Thyroid gland (tissue), 4 donors: ENCODE measurements around the gene RAD18.

Experiments used
- CTCF ChIP-seq, 6 experiments: fragments of 200-600 bp in 3 of 6; fragments of 450-650 bp in 3 of 6; sonication (generic) in 3 of 6; IDR thresholded peaks; one replicate each; pipeline ENCODE4 v1.5.1; 2016 to 2019; ENCODE audit warnings: antibody characterized with exemption in 6 of 6, mild to moderate bottlenecking in 2 of 6, inconsistent platforms in 1 of 6, moderate library complexity in 1 of 6
- POLR2A ChIP-seq, 2 donors: fragments of 450-650 bp; IDR thresholded peaks; one replicate each; pipeline ENCODE4 v1.6.1; 2017; ENCODE audit warnings: antibody characterized with exemption in 2 of 2, mild to moderate bottlenecking in 2 of 2, moderate library complexity in 1 of 2

- TF ChIP-seq CTCF (IDR thresholded peaks at IDR 0.05) (no peak), POLR2A (IDR thresholded peaks at IDR 0.05) (no peak)
Observed at GRCh38 chr3:8870134-8870533, 93.1 kb downstream of the RAD18 start.
